Skeletal muscle satellite cell (primary cell): ENCODE measurements around the gene NFATC2IP.
A peak's percentile ranks its signal among the peaks of the same experiment; 100 is the strongest.
"Not testable (repeated sequence)": the region's sequence is repeated elsewhere in the genome, so short reads cannot be mapped to it uniquely, and the experiment has no call there.

Experiments used
- H3K27me3 ChIP-seq: 2 replicates; pipeline ENCODE4 v1.7.0; 2013; ENCODE audit warnings: low read length; ENCODE audit not compliant: control insufficient read depth, insufficient read depth
- H3K36me3 ChIP-seq: 2 replicates; pipeline ENCODE4 v1.7.0; 2013; ENCODE audit warnings: mild to moderate bottlenecking, control low read depth, low read length; ENCODE audit not compliant: insufficient read depth
- H3K4me1 ChIP-seq: 2 replicates; pipeline ENCODE4 v1.7.0; 2013; ENCODE audit warnings: low read length; ENCODE audit not compliant: control insufficient read depth, insufficient read depth
- H3K4me2 ChIP-seq: 2 replicates; pipeline ENCODE4 v1.7.0; 2013; ENCODE audit warnings: mild to moderate bottlenecking, low read length
- H3K4me3 ChIP-seq: 2 replicates; pipeline ENCODE4 v1.7.0; 2013; ENCODE audit warnings: low read length
- H3K9ac ChIP-seq: 2 replicates; pipeline ENCODE4 v1.7.0; 2013; ENCODE audit warnings: mild to moderate bottlenecking, low read depth, low read length, moderate library complexity
- H3K9me3 ChIP-seq: replicated peaks from 2 replicates; pipeline ENCODE4 v1.7.0; 2013; ENCODE audit warnings: mild to moderate bottlenecking, control low read depth, low read length

NFATC2IP gene

DNA sequence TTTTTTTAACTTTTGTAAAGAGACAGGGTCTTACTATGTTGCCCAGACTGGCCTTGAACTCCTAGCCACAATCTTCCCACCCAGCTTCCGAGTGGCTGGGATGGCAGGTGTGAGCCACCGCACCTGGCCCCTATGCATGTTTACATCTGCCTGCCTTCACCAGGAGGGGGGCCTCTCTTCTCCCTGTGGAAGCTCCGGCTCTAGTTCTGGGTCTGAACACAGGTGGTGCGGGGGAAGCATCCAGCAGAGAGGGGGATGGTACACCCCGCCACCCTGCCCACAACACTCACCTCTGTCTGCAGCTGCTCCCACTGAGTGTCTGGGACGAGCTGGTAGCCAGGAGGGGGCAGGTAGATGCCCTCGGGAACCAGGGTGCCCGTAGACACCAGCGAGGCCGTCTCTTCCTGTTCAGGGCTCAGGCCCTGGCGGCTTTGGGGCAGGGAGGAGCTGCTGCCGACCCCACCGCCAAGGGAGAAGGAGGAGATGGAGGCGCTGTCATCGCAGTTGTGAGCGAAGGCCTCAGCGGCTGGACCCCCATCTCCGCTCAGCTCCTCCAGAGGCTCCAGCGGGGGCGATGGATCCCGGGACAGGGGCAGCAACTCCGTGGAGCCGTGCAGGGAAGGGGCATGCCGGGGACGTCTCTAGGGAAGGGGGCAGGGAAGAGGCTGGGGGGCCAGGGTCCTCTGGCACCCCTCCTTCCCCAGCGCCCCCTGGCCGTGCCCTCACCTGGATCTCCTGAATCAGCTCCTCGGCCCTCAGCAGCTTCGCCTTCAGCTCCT is 36.6 kb upstream of the NFATC2IP start:
- Histone ChIP-seq H3K9me3 (no peaks in the 10 kb centered on the region), H3K36me3 (peaks cover 38% of the 10 kb centered on the region)

GRCh38 chr16:28915181-28915580 is 35.6 kb upstream of the NFATC2IP start:
- Histone ChIP-seq H3K27me3 (no peaks in the 10 kb centered on the region), H3K9me3 (no peaks in the 10 kb centered on the region), H3K4me1 (no peaks in the 10 kb centered on the region), H3K36me3 (peaks cover 45% of the 10 kb centered on the region), H3K4me3 (no peak overlapping the region), H3K9ac (no peak overlapping the region), H3K4me2 (no peak overlapping the region)

More for the DNA sequence above, 36.6 kb upstream of the NFATC2IP start:
- Histone ChIP-seq H3K4me1 (no peaks in the 10 kb centered on the region), H3K9ac (no peak overlapping the region), H3K4me2 (no peak overlapping the region), H3K4me3 (no peak overlapping the region), H3K27me3 (no peaks in the 10 kb centered on the region)

DNA sequence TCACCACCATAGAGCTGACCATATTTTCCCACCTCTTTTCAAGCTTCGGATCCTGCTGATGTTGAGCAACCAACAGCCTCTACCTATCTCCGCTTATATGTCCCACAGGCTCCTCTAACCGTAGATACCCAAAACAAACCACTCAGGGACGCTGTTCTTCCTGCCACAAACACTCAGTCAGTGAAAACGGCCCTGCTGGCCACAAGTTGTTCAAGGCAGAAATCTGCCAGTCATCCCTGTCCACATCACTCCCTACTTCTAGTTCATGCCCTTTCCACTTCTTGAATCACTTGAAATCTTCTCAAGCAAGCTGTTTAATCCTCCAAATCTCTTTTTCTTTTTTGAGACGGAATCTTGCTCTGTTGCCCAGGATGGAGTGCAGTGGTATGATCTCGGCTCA is 33.6 kb upstream of the NFATC2IP start:
- Histone ChIP-seq H3K9me3 (no peaks in the 10 kb centered on the region), H3K36me3 (peaks cover 44% of the 10 kb centered on the region), H3K9ac (no peak overlapping the region), H3K4me1 (no peaks in the 10 kb centered on the region), H3K27me3 (no peaks in the 10 kb centered on the region), H3K4me2 (no peak overlapping the region), H3K4me3 (no peak overlapping the region)

- Histone ChIP-seq H3K9ac (no peak overlapping the region), H3K4me2 (no peak overlapping the region), H3K36me3 (peaks cover 51% of the 10 kb centered on the region), H3K4me1 (no peaks in the 10 kb centered on the region), H3K9me3 (no peaks in the 10 kb centered on the region), H3K27me3 (no peaks in the 10 kb centered on the region), H3K4me3 (no peak overlapping the region)
Observed at GRCh38 chr16:28918698-28919097, 32.0 kb upstream of the NFATC2IP start.

DNA sequence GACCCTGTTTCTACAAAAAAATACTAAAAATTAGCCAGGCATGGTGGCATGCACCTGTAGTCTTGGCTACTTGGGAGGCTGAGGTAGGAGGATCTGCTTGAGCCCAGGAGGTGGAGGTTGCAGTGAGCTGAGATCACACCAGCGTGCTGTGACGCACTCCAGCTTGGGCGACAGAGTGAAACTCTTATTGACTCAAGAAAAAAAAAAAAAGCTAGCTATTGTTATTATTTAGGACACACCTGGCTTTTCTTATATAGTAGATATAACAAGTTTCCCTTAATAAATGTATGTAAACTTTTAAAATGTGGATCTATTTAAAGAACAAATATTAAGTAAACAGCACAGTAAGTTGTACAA is 27.5 kb upstream of the NFATC2IP start:
- H3K9me3 ChIP-seq, result no peaks in the 10 kb centered on the region
- H3K9ac ChIP-seq, result no peak overlapping the region
- no peak overlapping the region for H3K4me2 ChIP-seq
- H3K36me3 ChIP-seq, result peaks cover 27% of the 10 kb centered on the region
- no peaks in the 10 kb centered on the region for H3K27me3 ChIP-seq
- no peak overlapping the region for H3K4me3 ChIP-seq
- peaks cover 7% of the 10 kb centered on the region for H3K4me1 ChIP-seq

- H3K9ac ChIP-seq, result no peak overlapping the region
- H3K4me3 ChIP-seq, result no peak overlapping the region
- H3K4me1 ChIP-seq, result peaks cover 7% of the 10 kb centered on the region
- H3K9me3 ChIP-seq, result no peaks in the 10 kb centered on the region
- H3K4me2 ChIP-seq, result peak overlapping the region; percentile 87
- H3K36me3 ChIP-seq, result peaks cover 24% of the 10 kb centered on the region
- H3K27me3 ChIP-seq, result no peaks in the 10 kb centered on the region
Observed at GRCh38 chr16:28923652-28924398, 26.9 kb upstream of the NFATC2IP start.

GRCh38 chr16:28924399-28924761 is 26.4 kb upstream of the NFATC2IP start:
- Histone ChIP-seq H3K4me2 (peak overlapping the region; percentile 87), H3K9me3 (no peaks in the 10 kb centered on the region), H3K4me1 (peaks cover 7% of the 10 kb centered on the region), H3K36me3 (peaks cover 19% of the 10 kb centered on the region), H3K4me3 (peak overlapping the region; percentile 94), H3K27me3 (no peaks in the 10 kb centered on the region), H3K9ac (no peak overlapping the region)

- Histone ChIP-seq H3K9me3 (no peaks in the 10 kb centered on the region), H3K27me3 (no peaks in the 10 kb centered on the region), H3K4me2 (peak within 1 kb of the TSS; percentile 87), H3K4me1 (peaks cover 7% of the 10 kb centered on the region), H3K36me3 (peaks cover 15% of the 10 kb centered on the region), H3K4me3 (peak within 1 kb of the TSS; percentile 94), H3K9ac (peak within 1 kb of the TSS; percentile 99)
Observed at GRCh38 chr16:28924762-28925385, 25.9 kb upstream of the NFATC2IP start, which contains the start of gene RABEP2. Gene RABEP2, minus strand, starts transcription at chr16:28925238. Its CDS starts 75 bp downstream, at chr16:28925163.

DNA sequence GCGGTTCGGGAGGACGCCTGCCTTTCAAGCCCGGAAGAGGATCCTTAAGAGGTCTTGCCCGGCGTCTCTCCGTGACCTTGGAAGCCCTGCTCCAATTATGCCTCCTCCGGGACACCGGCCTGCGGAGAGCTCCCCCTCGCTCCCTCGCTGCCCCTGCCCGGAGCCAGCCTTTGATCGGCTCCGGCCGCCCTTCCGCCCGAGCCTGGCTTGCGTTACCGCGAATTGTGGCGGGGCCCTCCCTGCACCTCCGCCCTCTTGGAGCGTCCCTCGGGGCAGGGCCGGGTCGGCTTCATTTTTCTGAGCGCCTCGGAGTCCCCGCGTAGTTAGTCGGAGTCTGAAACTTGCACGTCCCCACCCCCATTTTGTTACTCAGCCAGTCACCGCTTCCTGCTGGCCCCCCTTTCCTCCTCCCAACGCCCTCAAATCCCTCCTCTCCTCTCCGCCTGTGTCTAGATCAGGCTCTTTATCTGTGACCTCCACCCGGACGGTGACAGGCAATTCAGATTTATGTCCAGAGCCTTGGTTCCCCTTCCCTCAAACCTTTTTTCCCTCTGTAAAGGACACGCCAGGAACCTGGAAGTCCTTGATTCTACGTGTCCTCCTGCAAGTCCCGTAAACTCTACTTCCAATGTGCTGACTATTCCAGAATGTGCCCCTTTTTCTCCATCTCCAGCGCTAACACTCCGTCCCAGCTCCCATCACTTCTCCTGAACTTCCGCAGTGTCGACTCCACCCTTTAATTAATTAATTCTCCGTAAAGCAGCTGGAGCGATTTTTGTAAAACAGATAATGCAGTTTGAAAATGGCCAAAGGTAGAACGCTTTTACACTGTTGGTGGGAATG is 25.1 kb upstream of the NFATC2IP start:
- no peaks in the 10 kb centered on the region for H3K9me3 ChIP-seq
- H3K4me1 ChIP-seq, result peaks cover 7% of the 10 kb centered on the region
- H3K27me3 ChIP-seq, result no peaks in the 10 kb centered on the region
- H3K36me3 ChIP-seq, result peaks cover 14% of the 10 kb centered on the region
- peak overlapping the region; percentile 87 for H3K4me2 ChIP-seq
- H3K9ac ChIP-seq, result peak overlapping the region; percentile 99
- H3K4me3 ChIP-seq, result peak overlapping the region; percentile 94

GRCh38 chr16:28926284-28926683 is 24.5 kb upstream of the NFATC2IP start:
- H3K4me1 ChIP-seq, H3K9me3 ChIP-seq, H3K27me3 ChIP-seq, H3K4me3 ChIP-seq: not testable (repeated sequence)
- Histone ChIP-seq H3K36me3 (peaks cover 11% of the 10 kb centered on the region), H3K4me2 (peak overlapping the region; percentile 87), H3K9ac (peak overlapping the region; percentile 99)

DNA sequence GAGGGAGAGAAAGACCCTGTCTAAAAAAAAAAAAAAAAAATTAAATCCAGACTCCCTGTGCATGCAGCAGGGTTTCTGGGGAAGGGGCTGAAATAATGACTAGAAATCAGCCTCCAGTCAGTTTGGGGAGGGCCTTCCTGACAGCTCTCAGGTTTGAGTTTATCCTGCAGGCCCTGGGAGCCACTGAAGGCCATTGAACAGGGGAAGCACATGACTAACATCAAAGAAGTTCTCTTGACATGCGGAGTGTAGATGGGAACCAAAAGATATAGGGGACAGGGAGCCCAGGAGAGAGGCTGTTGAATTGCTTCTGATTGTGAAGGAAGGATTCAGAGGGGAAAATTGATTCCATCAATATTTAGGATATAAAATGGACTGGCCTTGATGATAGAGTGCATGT is 22.9 kb upstream of the NFATC2IP start:
- no peak overlapping the region for H3K9ac ChIP-seq
- no peak overlapping the region for H3K4me3 ChIP-seq
- H3K9me3 ChIP-seq, result no peaks in the 10 kb centered on the region
- H3K4me1 ChIP-seq, result peaks cover 7% of the 10 kb centered on the region
- H3K27me3 ChIP-seq, result no peaks in the 10 kb centered on the region
- peaks cover 8% of the 10 kb centered on the region for H3K36me3 ChIP-seq
- no peak overlapping the region for H3K4me2 ChIP-seq
